ENCODE measurements around the gene MNAT1.
A peak's percentile ranks its signal among the peaks of the same experiment; 100 is the strongest.
"Not testable (repeated sequence)": the region's sequence is repeated elsewhere in the genome, so short reads cannot be mapped to it uniquely, and the experiment has no call there.

MNAT1 gene

GRCh38 chr14:60760209-60760608 lies 25.6 kb downstream of the MNAT1 start:
- no peak for DNase-seq (ENCODE audit: low read depth)
- TF ChIP-seq CTCF (conservative IDR thresholded peaks at IDR 0.05; ENCODE audit: low read depth, low read length), result no peak
- H3K4me3 ChIP-seq (ENCODE audit: low read length), result no peak overlapping the region

GRCh38 chr14:60760644-60761364 lies 26.2 kb downstream of the MNAT1 start:
- no peak overlapping the region for H3K4me3 ChIP-seq (ENCODE audit: low read length)
- DNase-seq (ENCODE audit: low read depth), result no peak
- TF ChIP-seq CTCF (conservative IDR thresholded peaks at IDR 0.05; ENCODE audit: low read depth, low read length), result no peak

GRCh38 chr14:60768602-60769001 lies 34.0 kb downstream of the MNAT1 start:
- DNase-seq (ENCODE audit: low read depth), result no peak
- TF ChIP-seq CTCF (conservative IDR thresholded peaks at IDR 0.05; ENCODE audit: low read depth, low read length), result no peak
- H3K4me3 ChIP-seq (ENCODE audit: low read length), result no peak overlapping the region

- TF ChIP-seq CTCF (conservative IDR thresholded peaks at IDR 0.05; ENCODE audit: low read depth, low read length), result no peak
- no peak overlapping the region for H3K4me3 ChIP-seq (ENCODE audit: low read length)
- no peak for DNase-seq (ENCODE audit: low read depth)
Observed at GRCh38 chr14:60771117-60771516, 36.6 kb downstream of the MNAT1 start.

GRCh38 chr14:60773558-60773957 lies 39.0 kb downstream of the MNAT1 start:
- no peak overlapping the region for H3K4me3 ChIP-seq (ENCODE audit: low read length)
- TF ChIP-seq CTCF (conservative IDR thresholded peaks at IDR 0.05; ENCODE audit: low read depth, low read length), result no peak

GRCh38 chr14:60775296-60775695 lies 40.7 kb downstream of the MNAT1 start:
- TF ChIP-seq CTCF (conservative IDR thresholded peaks at IDR 0.05; ENCODE audit: low read depth, low read length), result no peak
- no peak overlapping the region for H3K4me3 ChIP-seq (ENCODE audit: low read length)
- DNase-seq (ENCODE audit: low read depth), result peak; percentile 8

More at GRCh38 chr14:60773558-60773957, 39.0 kb downstream of the MNAT1 start:
- no peak for DNase-seq (ENCODE audit: low read depth)

GRCh38 chr14:60777856-60778578 lies 43.5 kb downstream of the MNAT1 start:
- DNase-seq (ENCODE audit: low read depth), result peak; percentile 13
- no peak for TF ChIP-seq CTCF (conservative IDR thresholded peaks at IDR 0.05; ENCODE audit: low read depth, low read length)
- no peak overlapping the region for H3K4me3 ChIP-seq (ENCODE audit: low read length)

GRCh38 chr14:60779745-60780514 lies 45.4 kb downstream of the MNAT1 start:
- DNase-seq (ENCODE audit: low read depth), result not testable (repeated sequence)

GRCh38 chr14:60780558-60780957 lies 46.0 kb downstream of the MNAT1 start:
- not testable (repeated sequence) for H3K4me3 ChIP-seq (ENCODE audit: low read length); DNase-seq (ENCODE audit: low read depth)

More at GRCh38 chr14:60779745-60780514, 45.4 kb downstream of the MNAT1 start:
- not testable (repeated sequence) for H3K4me3 ChIP-seq (ENCODE audit: low read length)

All from retinal pigment epithelial cell (primary cell).